Epithelial cell of umbilical artery (primary cell): ENCODE data around the gene C1QL2. TPM values are rescaled to one million over a fixed set of nuclear protein-coding genes. Genes with fewer than 3 reads are reported as not detected.

Experiments
- total RNA-seq: library from RNA; depleted of rRNA; stranded (reverse); fragments of >200 nt; gene quantifications from 2 replicates; pipeline ENCODE4 v1.2.3, GENCODE V29; 2014

C1QL2 gene
- total RNA-seq: 0.15 TPM in 1 of 2 replicates, not detected in the other

GRCh38 chr2:119158563-119159347 lies at the start of gene C1QL2:
TSS of gene C1QL2 (minus strand) at chr2:119158751. CDS start at chr2:119158269, 482 bp downstream.

Other genes starting within 250 kb of the C1QL2 start
- gene MARCO, start 216.6 kb downstream of the C1QL2 start, total RNA-seq: not detected in 2 replicates
- 2.1 and 6.8 TPM in 2 replicates for gene STEAP3, start 65.1 kb upstream of the C1QL2 start, total RNA-seq
- gene C2orf76, start 208.1 kb upstream of the C1QL2 start, total RNA-seq: 13.3 and 16.0 TPM in 2 replicates
- 109 and 119 TPM in 2 replicates for gene DBI, start 208.2 kb upstream of the C1QL2 start, total RNA-seq